OCI-LY1 (cell line): ENCODE data around the gene CDK17.

Source experiments
- H2AFZ ChIP-seq: fragments of 200-600 bp; sonication (generic), shearing (Covaris generic); 2 replicates; pipeline ENCODE4 v1.6.0; 2014; ENCODE audit warnings: antibody characterized with exemption, mild to moderate bottlenecking, low read length
- H3F3A ChIP-seq: fragments of 200-600 bp; sonication (generic), shearing (Covaris generic); 2 replicates; pipeline ENCODE4 v1.6.0; 2014; ENCODE audit warnings: mild to moderate bottlenecking, antibody characterized with exemption, low read length, moderate library complexity; ENCODE audit not compliant: insufficient read depth
- H3K27ac ChIP-seq: fragments of 200-600 bp; sonication (generic); 2 replicates; pipeline ENCODE4 v1.5.1; 2014; ENCODE audit warnings: low read length, mixed run types, mild to moderate bottlenecking, low read depth; ENCODE audit not compliant: poor library complexity, severe bottlenecking
- H3K27me3 ChIP-seq: fragments of 200-600 bp; sonication (generic); 2 replicates; pipeline ENCODE4 v1.6.0; 2014; ENCODE audit warnings: antibody characterized with exemption, mild to moderate bottlenecking, low read length, moderate library complexity; ENCODE audit not compliant: insufficient read depth
- H3K36me3 ChIP-seq: fragments of 200-600 bp; sonication (generic); 2 replicates; pipeline ENCODE4 v1.6.1; 2014; ENCODE audit warnings: mild to moderate bottlenecking, antibody characterized with exemption, low read length, moderate library complexity, mixed read lengths; ENCODE audit not compliant: insufficient read depth
- H3K4me1 ChIP-seq: fragments of 200-600 bp; sonication (generic); 2 replicates; pipeline ENCODE4 v1.5.1; 2014; ENCODE audit warnings: mild to moderate bottlenecking, low read length, moderate library complexity; ENCODE audit not compliant: insufficient read depth, severe bottlenecking
- H3K4me2 ChIP-seq: fragments of 200-600 bp; sonication (generic), shearing (Covaris generic); 2 replicates; pipeline ENCODE4 v1.6.1; 2014; ENCODE audit warnings: low read length
- H3K4me3 ChIP-seq: fragments of 200-600 bp; sonication (generic); 2 replicates; pipeline ENCODE4 v1.5.1; 2014; ENCODE audit warnings: low read length, low read depth, mild to moderate bottlenecking, mixed read lengths; ENCODE audit not compliant: poor library complexity, severe bottlenecking
- H3K79me2 ChIP-seq: fragments of 200-600 bp; shearing (Covaris generic); 2 replicates; pipeline ENCODE4 v1.6.1; 2016; ENCODE audit warnings: mixed run types, low read length, mixed read lengths; ENCODE audit not compliant: insufficient read depth
- H3K9ac ChIP-seq: fragments of 200-600 bp; sonication (generic), shearing (Covaris generic); 2 replicates; pipeline ENCODE4 v1.6.1; 2014; ENCODE audit warnings: mild to moderate bottlenecking, low read length, mixed read lengths
- H3K9me2 ChIP-seq: fragments of 200-600 bp; sonication (generic), shearing (Covaris generic); 2 replicates; pipeline ENCODE4 v1.6.1; 2014; ENCODE audit warnings: low read depth, mild to moderate bottlenecking, low read length, mixed read lengths
- H3K9me3 ChIP-seq: fragments of 200-600 bp; shearing (Covaris generic); 2 replicates; pipeline ENCODE4 v1.6.1; 2014; ENCODE audit warnings: low read length, mixed read lengths
- H4K20me1 ChIP-seq: fragments of 200-600 bp; sonication (generic), shearing (Covaris generic); 2 replicates; pipeline ENCODE4 v1.6.0; 2016; ENCODE audit warnings: mild to moderate bottlenecking, low read length; ENCODE audit not compliant: insufficient read depth
- EZH2 ChIP-seq: fragments of 200-600 bp; sonication (generic), shearing (Covaris generic); IDR thresholded peaks from 2 replicates; pipeline ENCODE4 v1.8.0; 2017; ENCODE audit warnings: borderline replicate concordance, mixed run types, mild to moderate bottlenecking, antibody characterized with exemption, low read length, moderate library complexity, mixed read lengths
- TF ChIP-seq, protein P1 (sequence below): fragments of 200-600 bp; sonication (generic), shearing (Covaris generic); IDR thresholded peaks from 2 replicates; pipeline ENCODE4 v1.5.1; 2017; ENCODE audit warnings: mild to moderate bottlenecking, antibody characterized with exemption, low read length, moderate library complexity, mixed read lengths

Gene CDK17

DNA sequence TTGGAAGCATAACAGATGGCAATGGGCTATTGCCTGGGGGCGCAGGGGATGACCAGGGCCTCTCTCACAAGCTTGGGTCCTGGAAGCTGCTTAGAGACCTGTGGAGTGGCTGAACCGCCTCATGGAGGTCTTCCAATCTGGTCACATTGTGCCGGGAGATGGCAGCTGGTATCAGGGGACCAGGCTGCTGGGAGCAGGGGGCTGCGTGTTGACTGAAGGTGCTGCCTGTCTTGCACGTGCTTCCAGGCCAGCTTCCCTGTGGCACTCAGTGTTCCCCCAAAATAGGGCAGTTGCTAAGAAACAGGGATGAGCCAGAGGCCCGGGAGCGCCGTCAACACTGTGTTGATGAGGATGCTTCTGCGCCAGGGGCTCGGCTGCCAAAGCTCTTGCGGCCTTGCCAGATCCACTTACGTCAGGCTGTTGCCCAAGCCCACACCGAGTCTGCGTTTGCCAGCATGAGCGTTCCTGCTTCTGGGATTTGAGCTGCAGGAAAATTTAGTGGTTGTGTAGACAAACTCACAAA lies 166.2 kb downstream of the CDK17 start:
- TF ChIP-seq, protein P1, sequence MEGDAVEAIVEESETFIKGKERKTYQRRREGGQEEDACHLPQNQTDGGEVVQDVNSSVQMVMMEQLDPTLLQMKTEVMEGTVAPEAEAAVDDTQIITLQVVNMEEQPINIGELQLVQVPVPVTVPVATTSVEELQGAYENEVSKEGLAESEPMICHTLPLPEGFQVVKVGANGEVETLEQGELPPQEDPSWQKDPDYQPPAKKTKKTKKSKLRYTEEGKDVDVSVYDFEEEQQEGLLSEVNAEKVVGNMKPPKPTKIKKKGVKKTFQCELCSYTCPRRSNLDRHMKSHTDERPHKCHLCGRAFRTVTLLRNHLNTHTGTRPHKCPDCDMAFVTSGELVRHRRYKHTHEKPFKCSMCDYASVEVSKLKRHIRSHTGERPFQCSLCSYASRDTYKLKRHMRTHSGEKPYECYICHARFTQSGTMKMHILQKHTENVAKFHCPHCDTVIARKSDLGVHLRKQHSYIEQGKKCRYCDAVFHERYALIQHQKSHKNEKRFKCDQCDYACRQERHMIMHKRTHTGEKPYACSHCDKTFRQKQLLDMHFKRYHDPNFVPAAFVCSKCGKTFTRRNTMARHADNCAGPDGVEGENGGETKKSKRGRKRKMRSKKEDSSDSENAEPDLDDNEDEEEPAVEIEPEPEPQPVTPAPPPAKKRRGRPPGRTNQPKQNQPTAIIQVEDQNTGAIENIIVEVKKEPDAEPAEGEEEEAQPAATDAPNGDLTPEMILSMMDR = no peak
- TF ChIP-seq EZH2 = no peak
- Histone ChIP-seq H4K20me1 (no peaks in the 10 kb centered on the region), H3K9me3 (no peaks in the 10 kb centered on the region), H2AFZ (no peak overlapping the region), H3K27me3 (no peaks in the 10 kb centered on the region), H3K9me2 (no peaks in the 10 kb centered on the region), H3K9ac (no peak overlapping the region), H3K79me2 (no peaks in the 10 kb centered on the region), H3K36me3 (no peaks in the 10 kb centered on the region), H3K4me3 (no peak overlapping the region), H3K4me1 (no peaks in the 10 kb centered on the region), H3F3A (no peaks in the 10 kb centered on the region), H3K4me2 (no peak overlapping the region), H3K27ac (no peak overlapping the region)

- no peaks in the 10 kb centered on the region for H3K79me2 ChIP-seq
- H3K9me3 ChIP-seq = no peaks in the 10 kb centered on the region
- no peak overlapping the region for H3K4me2 ChIP-seq
- H4K20me1 ChIP-seq = no peaks in the 10 kb centered on the region
- no peaks in the 10 kb centered on the region for H3K27me3 ChIP-seq
- no peaks in the 10 kb centered on the region for H3F3A ChIP-seq
- H2AFZ ChIP-seq = no peak overlapping the region
- H3K4me3 ChIP-seq = no peak overlapping the region
- no peak overlapping the region for H3K27ac ChIP-seq
- no peaks in the 10 kb centered on the region for H3K4me1 ChIP-seq
- no peaks in the 10 kb centered on the region for H3K9me2 ChIP-seq
- H3K36me3 ChIP-seq = no peaks in the 10 kb centered on the region
- TF ChIP-seq, protein P1 = no peak
- TF ChIP-seq EZH2 = no peak
- no peak overlapping the region for H3K9ac ChIP-seq
Measured at GRCh38 chr12:96233168-96233567, 167.1 kb downstream of the CDK17 start.

- H3K4me2 ChIP-seq = no peak overlapping the region
- H3K79me2 ChIP-seq = no peaks in the 10 kb centered on the region
- no peak overlapping the region for H2AFZ ChIP-seq
- H3F3A ChIP-seq = no peaks in the 10 kb centered on the region
- no peaks in the 10 kb centered on the region for H4K20me1 ChIP-seq
- H3K9ac ChIP-seq = no peak overlapping the region
- H3K4me1 ChIP-seq = peaks cover 9% of the 10 kb centered on the region
- TF ChIP-seq, protein P1 = no peak
- TF ChIP-seq EZH2 = no peak
- H3K9me3 ChIP-seq = no peaks in the 10 kb centered on the region
- H3K36me3 ChIP-seq = no peaks in the 10 kb centered on the region
- no peaks in the 10 kb centered on the region for H3K27me3 ChIP-seq
- H3K9me2 ChIP-seq = no peaks in the 10 kb centered on the region
- no peak overlapping the region for H3K27ac ChIP-seq
- H3K4me3 ChIP-seq = no peak overlapping the region
Measured at GRCh38 chr12:96230646-96231045, 169.6 kb downstream of the CDK17 start.
